ENCODE measurements around the gene GLB1L2.

Gene GLB1L2

GRCh38 chr11:134352111-134352510, 20.3 kb downstream of the GLB1L2 start:
- no peak overlapping the region for H3K4me3 ChIP-seq (ENCODE audit: low read depth, low read length, poor library complexity, severe bottlenecking)

GRCh38 chr11:134355136-134355535, 23.3 kb downstream of the GLB1L2 start:
- H3K9ac ChIP-seq (ENCODE audit: low read length) = no peak overlapping the region
- no peaks in the 10 kb centered on the region for H3K79me2 ChIP-seq (ENCODE audit: insufficient read depth, low read length)
- H3K27ac ChIP-seq (ENCODE audit: low read depth, low read length, poor library complexity, severe bottlenecking) = no peak overlapping the region
- no peak overlapping the region for H2AFZ ChIP-seq (ENCODE audit: low read length)
- TF ChIP-seq EZH2 (IDR thresholded peaks at IDR 0.05; ENCODE audit: borderline replicate concordance, low read length) (no peak), CTCF (IDR thresholded peaks at IDR 0.05; ENCODE audit: low read length) (no peak)
- H3K9me3 ChIP-seq (ENCODE audit: low read length) = no peaks in the 10 kb centered on the region
- no peaks in the 10 kb centered on the region for H4K20me1 ChIP-seq (ENCODE audit: insufficient read depth, low read length)
- H3K27me3 ChIP-seq (ENCODE audit: insufficient read depth, low read length) = no peaks in the 10 kb centered on the region
- no peaks in the 10 kb centered on the region for H3K4me1 ChIP-seq (ENCODE audit: insufficient read depth, low read length, severe bottlenecking)
- H3F3A ChIP-seq (ENCODE audit: insufficient read depth, low read length) = no peaks in the 10 kb centered on the region
- no peaks in the 10 kb centered on the region for H3K36me3 ChIP-seq (ENCODE audit: insufficient read depth, low read length)
- H3K9me2 ChIP-seq (ENCODE audit: low read depth, low read length) = no peaks in the 10 kb centered on the region
- H3K4me2 ChIP-seq (ENCODE audit: low read length) = no peak overlapping the region
- H3K4me3 ChIP-seq (ENCODE audit: low read depth, low read length, poor library complexity, severe bottlenecking) = no peak overlapping the region

More at GRCh38 chr11:134352111-134352510, 20.3 kb downstream of the GLB1L2 start:
- Histone ChIP-seq H4K20me1 (ENCODE audit: insufficient read depth, low read length) (no peaks in the 10 kb centered on the region), H3F3A (ENCODE audit: insufficient read depth, low read length) (no peaks in the 10 kb centered on the region), H3K9ac (ENCODE audit: low read length) (no peak overlapping the region), H3K4me2 (ENCODE audit: low read length) (no peak overlapping the region), H3K27me3 (ENCODE audit: insufficient read depth, low read length) (no peaks in the 10 kb centered on the region), H3K27ac (ENCODE audit: low read depth, low read length, poor library complexity, severe bottlenecking) (no peak overlapping the region), H3K36me3 (ENCODE audit: insufficient read depth, low read length) (no peaks in the 10 kb centered on the region), H3K79me2 (ENCODE audit: insufficient read depth, low read length) (no peaks in the 10 kb centered on the region), H3K9me3 (ENCODE audit: low read length) (no peaks in the 10 kb centered on the region), H3K9me2 (ENCODE audit: low read depth, low read length) (no peaks in the 10 kb centered on the region), H2AFZ (ENCODE audit: low read length) (no peak overlapping the region), H3K4me1 (ENCODE audit: insufficient read depth, low read length, severe bottlenecking) (no peaks in the 10 kb centered on the region)
- TF ChIP-seq EZH2 (IDR thresholded peaks at IDR 0.05; ENCODE audit: borderline replicate concordance, low read length) = no peak
- TF ChIP-seq CTCF (IDR thresholded peaks at IDR 0.05; ENCODE audit: low read length) = no peak

DNA sequence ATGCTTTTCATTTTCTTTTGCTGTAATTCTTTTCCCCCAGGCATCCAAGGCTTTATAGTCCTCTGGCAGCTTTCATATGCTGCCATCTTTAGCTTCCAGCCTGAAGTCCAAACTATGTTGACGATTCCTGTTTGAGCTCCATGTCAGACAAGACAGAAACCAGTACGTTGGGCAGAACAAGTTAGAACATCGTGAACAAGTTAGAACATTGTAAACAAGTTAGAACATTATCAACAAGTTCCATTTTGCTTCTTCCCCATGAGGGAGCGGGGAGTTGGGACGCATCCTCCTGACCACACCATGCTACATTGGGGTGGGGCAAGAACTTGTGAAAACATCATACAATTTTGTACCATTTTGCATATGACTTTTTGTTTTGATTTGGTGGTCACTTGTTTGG, 23.9 kb downstream of the GLB1L2 start:
- Histone ChIP-seq H3K27ac (ENCODE audit: low read depth, low read length, poor library complexity, severe bottlenecking) (no peak overlapping the region), H3K27me3 (ENCODE audit: insufficient read depth, low read length) (no peaks in the 10 kb centered on the region), H3K4me2 (ENCODE audit: low read length) (no peak overlapping the region), H3K9ac (ENCODE audit: low read length) (no peak overlapping the region), H2AFZ (ENCODE audit: low read length) (no peak overlapping the region), H3K9me3 (ENCODE audit: low read length) (no peaks in the 10 kb centered on the region), H3K9me2 (ENCODE audit: low read depth, low read length) (no peaks in the 10 kb centered on the region), H3F3A (ENCODE audit: insufficient read depth, low read length) (no peaks in the 10 kb centered on the region), H3K79me2 (ENCODE audit: insufficient read depth, low read length) (no peaks in the 10 kb centered on the region), H4K20me1 (ENCODE audit: insufficient read depth, low read length) (no peaks in the 10 kb centered on the region), H3K4me1 (ENCODE audit: insufficient read depth, low read length, severe bottlenecking) (no peaks in the 10 kb centered on the region), H3K4me3 (ENCODE audit: low read depth, low read length, poor library complexity, severe bottlenecking) (no peak overlapping the region), H3K36me3 (ENCODE audit: insufficient read depth, low read length) (no peaks in the 10 kb centered on the region)
- TF ChIP-seq EZH2 (IDR thresholded peaks at IDR 0.05; ENCODE audit: borderline replicate concordance, low read length) (no peak), CTCF (IDR thresholded peaks at IDR 0.05; ENCODE audit: low read length) (no peak)
